Stomach (tissue), 4 donors: ENCODE results near the gene TRAPPC3L.

Experiments
- POLR2A ChIP-seq, 4 donors: fragments of 450-650 bp; IDR thresholded peaks; one replicate each; pipeline ENCODE4 v1.6.1; 2016; ENCODE audit warnings: antibody characterized with exemption in 4 of 4, control low read depth in 2 of 4, mild to moderate bottlenecking in 1 of 4, moderate library complexity in 1 of 4
- TF ChIP-seq, protein P1 (sequence below), 7 experiments: fragments of 450-650 bp in 4 of 7; fragments of 200-600 bp in 3 of 7; sonication (generic) in 3 of 7; IDR thresholded peaks; one replicate each; pipeline ENCODE4 v1.5.1; 2016 to 2019; ENCODE audit warnings: antibody characterized with exemption in 7 of 7, control low read depth in 2 of 7, mild to moderate bottlenecking in 1 of 7

DNA sequence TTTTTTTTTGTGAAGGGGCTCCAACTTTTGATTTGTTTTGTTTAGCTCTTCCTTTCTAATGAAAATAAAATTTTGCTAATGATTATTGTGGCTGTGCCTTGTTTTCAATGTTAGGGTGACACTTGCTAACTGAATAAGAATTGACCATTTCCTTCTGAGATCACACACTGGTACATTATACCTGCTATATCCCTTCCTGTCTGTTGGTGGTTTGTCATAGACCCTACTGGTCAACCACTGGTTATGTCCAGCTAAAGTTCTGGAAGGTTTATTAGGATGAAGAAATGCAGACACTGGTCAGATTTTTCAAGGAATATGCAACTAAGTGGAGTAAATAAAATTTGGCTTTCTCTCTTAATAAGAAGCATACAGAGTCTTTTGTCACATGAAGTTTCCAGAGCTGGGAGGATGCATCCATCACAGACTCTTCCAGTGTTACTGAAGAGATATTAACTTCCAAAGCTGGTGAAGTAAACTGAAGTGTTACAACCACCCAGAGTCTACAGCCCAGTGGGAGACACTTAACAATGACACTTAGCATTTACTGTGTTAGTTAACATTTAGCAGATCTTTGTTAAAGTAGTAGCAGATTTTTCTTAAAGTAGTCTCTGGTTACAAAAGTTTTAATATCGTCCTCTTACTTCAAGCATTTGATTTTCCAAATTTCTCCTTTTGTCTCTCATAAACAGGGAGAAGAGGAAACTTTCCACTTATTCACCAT is 53.7 kb downstream of the TRAPPC3L start:
- TF ChIP-seq, protein P1, sequence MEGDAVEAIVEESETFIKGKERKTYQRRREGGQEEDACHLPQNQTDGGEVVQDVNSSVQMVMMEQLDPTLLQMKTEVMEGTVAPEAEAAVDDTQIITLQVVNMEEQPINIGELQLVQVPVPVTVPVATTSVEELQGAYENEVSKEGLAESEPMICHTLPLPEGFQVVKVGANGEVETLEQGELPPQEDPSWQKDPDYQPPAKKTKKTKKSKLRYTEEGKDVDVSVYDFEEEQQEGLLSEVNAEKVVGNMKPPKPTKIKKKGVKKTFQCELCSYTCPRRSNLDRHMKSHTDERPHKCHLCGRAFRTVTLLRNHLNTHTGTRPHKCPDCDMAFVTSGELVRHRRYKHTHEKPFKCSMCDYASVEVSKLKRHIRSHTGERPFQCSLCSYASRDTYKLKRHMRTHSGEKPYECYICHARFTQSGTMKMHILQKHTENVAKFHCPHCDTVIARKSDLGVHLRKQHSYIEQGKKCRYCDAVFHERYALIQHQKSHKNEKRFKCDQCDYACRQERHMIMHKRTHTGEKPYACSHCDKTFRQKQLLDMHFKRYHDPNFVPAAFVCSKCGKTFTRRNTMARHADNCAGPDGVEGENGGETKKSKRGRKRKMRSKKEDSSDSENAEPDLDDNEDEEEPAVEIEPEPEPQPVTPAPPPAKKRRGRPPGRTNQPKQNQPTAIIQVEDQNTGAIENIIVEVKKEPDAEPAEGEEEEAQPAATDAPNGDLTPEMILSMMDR (IDR thresholded peaks at IDR 0.05) = no peak
- TF ChIP-seq POLR2A (IDR thresholded peaks at IDR 0.05) = no peak
